Bronchial epithelial cell (primary cell): Measurements from ENCODE around the gene NRAP. TPM values are rescaled to one million over a fixed set of nuclear protein-coding genes. Genes with fewer than 3 reads are reported as not detected.

ENCODE experiments used
- DNase-seq: peaks from one replicate; pipeline ENCODE4 v3.0.0-alpha.2; 2010; ENCODE audit warnings: low read depth
- FAIRE-seq: peaks from 2 replicates; lab custom pipeline; 2011; peaks lifted over from hg19 to GRCh38; lab: Jason Lieb, UNC
- H3K27me3 ChIP-seq: 2 replicates; pipeline ENCODE4 v1.5.1; 2011; ENCODE audit warnings: low read length; ENCODE audit not compliant: control insufficient read depth, insufficient read depth
- H3K36me3 ChIP-seq: 2 replicates; pipeline ENCODE4 v1.5.1; 2011; ENCODE audit warnings: low read length; ENCODE audit not compliant: control insufficient read depth, insufficient read depth
- H3K4me3 ChIP-seq: 2 replicates; pipeline ENCODE4 v1.5.1; 2011; ENCODE audit warnings: mild to moderate bottlenecking, low read depth, low read length, control low read depth
- total RNA-seq: library from RNA; depleted of rRNA; stranded (reverse); fragments of >200 nt; gene quantifications from 2 replicates; pipeline ENCODE4 v1.2.1, GENCODE V29; 2014
- TF ChIP-seq, protein P1 (sequence below): IDR thresholded peaks from 2 replicates; pipeline ENCODE4 v1.5.1; 2011; ENCODE audit warnings: mild to moderate bottlenecking, moderate library complexity, low read length, control low read depth, inconsistent platforms; ENCODE audit not compliant: insufficient read depth, severe bottlenecking

Gene NRAP, protein sequence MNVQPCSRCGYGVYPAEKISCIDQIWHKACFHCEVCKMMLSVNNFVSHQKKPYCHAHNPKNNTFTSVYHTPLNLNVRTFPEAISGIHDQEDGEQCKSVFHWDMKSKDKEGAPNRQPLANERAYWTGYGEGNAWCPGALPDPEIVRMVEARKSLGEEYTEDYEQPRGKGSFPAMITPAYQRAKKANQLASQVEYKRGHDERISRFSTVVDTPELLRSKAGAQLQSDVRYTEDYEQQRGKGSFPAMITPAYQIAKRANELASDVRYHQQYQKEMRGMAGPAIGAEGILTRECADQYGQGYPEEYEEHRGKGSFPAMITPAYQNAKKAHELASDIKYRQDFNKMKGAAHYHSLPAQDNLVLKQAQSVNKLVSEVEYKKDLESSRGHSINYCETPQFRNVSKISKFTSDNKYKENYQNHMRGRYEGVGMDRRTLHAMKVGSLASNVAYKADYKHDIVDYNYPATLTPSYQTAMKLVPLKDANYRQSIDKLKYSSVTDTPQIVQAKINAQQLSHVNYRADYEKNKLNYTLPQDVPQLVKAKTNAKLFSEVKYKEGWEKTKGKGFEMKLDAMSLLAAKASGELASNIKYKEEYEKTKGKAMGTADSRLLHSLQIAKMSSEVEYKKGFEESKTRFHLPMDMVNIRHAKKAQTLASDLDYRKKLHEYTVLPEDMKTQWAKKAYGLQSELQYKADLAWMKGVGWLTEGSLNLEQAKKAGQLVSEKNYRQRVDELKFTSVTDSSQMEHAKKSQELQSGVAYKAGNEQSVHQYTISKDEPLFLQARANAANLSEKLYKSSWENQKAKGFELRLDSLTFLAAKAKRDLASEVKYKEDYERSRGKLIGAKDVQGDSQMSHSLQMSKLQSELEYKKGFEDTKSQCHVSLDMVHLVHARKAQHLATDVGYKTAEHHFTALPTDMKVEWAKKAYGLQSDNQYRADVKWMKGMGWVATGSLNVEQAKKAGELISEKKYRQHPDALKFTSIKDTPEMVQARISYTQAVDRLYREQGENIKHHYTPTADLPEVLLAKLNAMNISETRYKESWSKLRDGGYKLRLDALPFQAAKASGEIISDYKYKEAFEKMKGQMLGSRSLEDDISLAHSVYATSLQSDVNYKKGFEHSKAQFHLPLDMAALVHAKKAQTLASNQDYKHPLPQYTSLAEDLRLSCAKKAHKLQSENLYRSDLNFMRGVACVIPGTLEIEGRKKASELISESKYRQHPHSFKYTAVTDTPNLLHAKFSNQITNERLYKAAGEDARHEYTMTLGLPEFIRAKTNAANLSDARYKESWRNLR (N-terminal part only)
- total RNA-seq = not detected in 2 replicates

DNA sequence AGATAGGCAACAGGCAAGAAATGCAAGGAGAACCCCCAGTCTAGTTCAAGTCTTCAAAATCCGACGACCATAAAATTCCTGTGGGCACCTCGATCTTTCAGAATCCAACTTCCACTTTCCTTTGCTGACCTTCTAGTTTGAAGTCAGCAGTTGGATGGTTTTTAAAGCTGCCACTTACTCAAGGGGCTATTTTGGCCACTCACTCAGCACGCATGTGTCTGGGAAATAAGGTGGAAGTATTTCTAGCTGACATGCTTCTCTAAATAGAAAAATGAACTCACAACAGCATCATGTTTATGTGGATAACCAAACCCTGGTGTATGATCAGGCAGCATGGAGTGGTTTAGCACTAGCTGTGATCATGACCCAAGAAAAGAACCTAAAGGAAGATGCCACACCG, at the start of gene NRAP:
NRAP (minus strand) TSS at position 134 of the 400 bp plus-strand sequence. CDS start 159 bp downstream, outside the sequence.
- no peak for DNase-seq

DNA sequence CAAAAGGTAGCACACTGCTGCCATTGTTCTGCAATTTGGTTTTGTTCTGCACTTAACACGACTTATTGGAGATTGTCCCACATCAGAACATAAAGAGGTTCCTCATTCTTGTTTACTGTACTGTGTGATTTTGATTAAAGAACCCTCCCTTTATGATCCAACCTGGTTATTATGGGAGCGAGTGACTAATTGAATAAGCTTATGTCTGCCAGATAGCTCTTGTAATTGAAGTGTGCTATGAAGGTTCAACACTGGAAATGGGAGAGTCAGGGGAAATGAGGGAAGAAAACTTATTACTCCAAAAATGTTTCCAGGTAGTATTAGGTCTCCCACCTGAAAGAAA, 49.8 kb upstream of the NRAP start:
- H3K36me3 ChIP-seq = peaks cover 1% of the 10 kb centered on the region
- no peak for FAIRE-seq
- no peaks in the 10 kb centered on the region for H3K27me3 ChIP-seq
- H3K4me3 ChIP-seq = no peak overlapping the region
- TF ChIP-seq, protein P1, sequence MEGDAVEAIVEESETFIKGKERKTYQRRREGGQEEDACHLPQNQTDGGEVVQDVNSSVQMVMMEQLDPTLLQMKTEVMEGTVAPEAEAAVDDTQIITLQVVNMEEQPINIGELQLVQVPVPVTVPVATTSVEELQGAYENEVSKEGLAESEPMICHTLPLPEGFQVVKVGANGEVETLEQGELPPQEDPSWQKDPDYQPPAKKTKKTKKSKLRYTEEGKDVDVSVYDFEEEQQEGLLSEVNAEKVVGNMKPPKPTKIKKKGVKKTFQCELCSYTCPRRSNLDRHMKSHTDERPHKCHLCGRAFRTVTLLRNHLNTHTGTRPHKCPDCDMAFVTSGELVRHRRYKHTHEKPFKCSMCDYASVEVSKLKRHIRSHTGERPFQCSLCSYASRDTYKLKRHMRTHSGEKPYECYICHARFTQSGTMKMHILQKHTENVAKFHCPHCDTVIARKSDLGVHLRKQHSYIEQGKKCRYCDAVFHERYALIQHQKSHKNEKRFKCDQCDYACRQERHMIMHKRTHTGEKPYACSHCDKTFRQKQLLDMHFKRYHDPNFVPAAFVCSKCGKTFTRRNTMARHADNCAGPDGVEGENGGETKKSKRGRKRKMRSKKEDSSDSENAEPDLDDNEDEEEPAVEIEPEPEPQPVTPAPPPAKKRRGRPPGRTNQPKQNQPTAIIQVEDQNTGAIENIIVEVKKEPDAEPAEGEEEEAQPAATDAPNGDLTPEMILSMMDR = no peak
- no peak for DNase-seq

More for the DNA sequence above, at the start of gene NRAP:
- H3K4me3 ChIP-seq = no peak within 1 kb of the TSS
- no peak for FAIRE-seq
- H3K27me3 ChIP-seq = no peaks in the 10 kb centered on the region
- no peaks in the 10 kb centered on the region for H3K36me3 ChIP-seq
- TF ChIP-seq, protein P1 = no peak

DNA sequence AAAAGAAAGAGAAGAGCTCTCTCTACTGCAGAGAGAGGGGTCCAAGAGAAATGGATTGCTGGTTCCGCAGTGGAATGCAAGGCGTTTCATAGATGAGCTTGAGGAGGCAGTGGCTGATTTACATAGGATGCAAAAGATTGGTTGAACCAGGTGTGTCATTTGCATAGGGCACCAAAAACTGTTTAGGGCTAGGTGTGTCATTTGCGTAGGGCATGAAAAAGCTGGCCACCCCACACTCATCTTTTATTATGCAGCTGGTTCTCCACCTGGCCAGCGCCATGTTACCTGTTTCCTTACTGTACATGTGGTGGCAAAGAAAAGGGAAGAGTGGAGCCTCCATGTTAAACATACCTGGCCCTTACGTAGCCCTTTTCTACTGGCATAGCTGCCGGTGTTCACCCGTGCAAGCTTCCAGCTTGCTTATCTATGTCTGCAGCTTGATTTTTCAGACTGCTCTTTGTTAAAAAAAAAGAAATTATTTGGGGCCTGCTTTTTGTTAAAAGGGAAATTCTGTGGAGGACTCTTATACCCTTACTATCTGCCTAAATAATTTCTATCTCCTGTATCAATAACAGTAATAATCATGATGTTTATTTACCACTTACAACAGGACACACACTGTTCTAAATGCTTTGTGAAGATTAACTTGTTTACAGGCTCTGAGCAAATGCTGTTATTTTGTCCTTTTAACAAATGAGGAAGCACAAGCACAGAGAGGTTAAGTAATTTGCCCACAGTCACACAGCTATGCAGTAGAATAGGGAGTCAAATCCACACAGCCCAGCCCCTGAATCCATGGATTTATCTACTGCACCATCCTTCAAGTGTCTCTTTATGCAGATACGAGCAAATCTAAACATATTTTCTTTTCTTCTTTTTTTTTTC, 49.2 kb upstream of the NRAP start:
- Histone ChIP-seq H3K27me3 (no peaks in the 10 kb centered on the region), H3K36me3 (peaks cover 1% of the 10 kb centered on the region), H3K4me3 (no peak overlapping the region)
- TF ChIP-seq, protein P1 = no peak
- FAIRE-seq (no peak), DNase-seq (no peak)

DNA sequence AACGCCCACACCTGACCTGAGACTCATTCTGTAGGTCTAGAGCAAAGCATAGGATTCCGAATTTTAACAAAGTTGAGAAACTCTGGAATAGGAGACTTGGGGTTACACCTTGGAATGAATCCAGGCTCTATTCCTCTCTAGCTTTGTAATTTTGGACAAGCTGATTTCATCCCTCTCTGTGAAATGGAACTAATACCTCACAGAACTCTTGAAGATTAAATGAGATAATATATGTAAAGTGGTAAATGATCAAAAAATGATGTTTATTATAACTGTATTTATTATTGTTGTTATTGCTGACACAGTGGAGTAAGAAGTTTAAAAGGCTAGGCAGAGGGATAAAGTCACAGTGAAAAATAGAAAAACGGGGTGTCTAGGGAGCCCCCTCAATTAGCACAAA, 48.2 kb upstream of the NRAP start:
- TF ChIP-seq, protein P1 = no peak
- Histone ChIP-seq H3K27me3 (no peaks in the 10 kb centered on the region), H3K36me3 (no peaks in the 10 kb centered on the region), H3K4me3 (no peak overlapping the region)
- FAIRE-seq (no peak), DNase-seq (no peak)

DNA sequence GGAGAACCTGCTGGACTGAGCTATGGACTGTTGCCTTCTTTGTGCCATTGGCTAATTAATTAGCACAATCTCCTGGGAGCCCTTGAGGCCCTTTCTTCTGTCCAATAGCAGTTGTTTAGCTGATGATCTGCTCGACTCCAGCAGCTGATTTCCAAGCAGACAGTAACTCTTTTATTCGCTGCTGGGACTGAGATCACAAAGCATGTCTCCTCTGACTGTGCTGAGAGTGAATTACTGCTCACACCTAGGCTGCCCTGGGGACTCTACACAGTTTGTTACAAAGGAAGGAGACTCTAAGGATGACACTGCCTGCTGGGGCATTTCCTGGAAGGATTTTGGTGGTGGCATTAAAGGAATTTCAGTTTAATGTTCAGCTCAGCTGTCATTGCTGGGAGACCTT, 47.3 kb upstream of the NRAP start:
- FAIRE-seq (no peak), DNase-seq (no peak)
- TF ChIP-seq, protein P1 = no peak
- Histone ChIP-seq H3K27me3 (no peaks in the 10 kb centered on the region), H3K36me3 (no peaks in the 10 kb centered on the region), H3K4me3 (no peak overlapping the region)
